Panc1 (cell line): ENCODE data around the gene ZNF407.

ENCODE experiments used
- POLR2AphosphoS5 ChIP-seq: IDR thresholded peaks from 2 replicates; pipeline ENCODE4 v1.6.1; 2012; ENCODE audit warnings: mild to moderate bottlenecking, low read depth, low read length, moderate library complexity
- TF ChIP-seq, protein P1 (sequence below), 2 experiments: IDR thresholded peaks; 2 replicates each; pipeline ENCODE4 v1.6.1; 2011 to 2012; ENCODE audit warnings: low read depth in 2 of 2, control low read depth in 1 of 2, low read length in 1 of 2, mild to moderate bottlenecking in 1 of 2, moderate library complexity in 1 of 2; ENCODE audit not compliant: insufficient read depth in 1 of 2

DNA sequence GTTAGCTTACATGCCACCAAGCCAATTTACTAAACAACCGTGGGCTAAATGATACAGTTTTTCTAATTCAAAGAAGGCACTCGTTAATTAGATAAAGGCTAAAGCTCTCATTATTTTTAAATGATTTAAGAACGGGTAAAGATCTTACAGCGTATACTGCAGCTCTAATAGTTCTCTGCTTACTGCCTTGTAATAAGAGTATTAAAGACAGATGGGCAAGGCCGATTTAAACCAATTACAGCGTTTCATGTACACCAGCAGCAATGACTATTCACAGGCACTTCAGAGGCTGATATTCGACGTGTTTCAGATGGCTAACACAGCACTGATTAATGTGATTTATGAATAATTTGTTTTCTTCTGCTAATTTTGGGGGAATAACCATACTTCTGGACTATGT lies 259.3 kb downstream of the ZNF407 start:
- no peak for TF ChIP-seq POLR2AphosphoS5
- TF ChIP-seq, protein P1, sequence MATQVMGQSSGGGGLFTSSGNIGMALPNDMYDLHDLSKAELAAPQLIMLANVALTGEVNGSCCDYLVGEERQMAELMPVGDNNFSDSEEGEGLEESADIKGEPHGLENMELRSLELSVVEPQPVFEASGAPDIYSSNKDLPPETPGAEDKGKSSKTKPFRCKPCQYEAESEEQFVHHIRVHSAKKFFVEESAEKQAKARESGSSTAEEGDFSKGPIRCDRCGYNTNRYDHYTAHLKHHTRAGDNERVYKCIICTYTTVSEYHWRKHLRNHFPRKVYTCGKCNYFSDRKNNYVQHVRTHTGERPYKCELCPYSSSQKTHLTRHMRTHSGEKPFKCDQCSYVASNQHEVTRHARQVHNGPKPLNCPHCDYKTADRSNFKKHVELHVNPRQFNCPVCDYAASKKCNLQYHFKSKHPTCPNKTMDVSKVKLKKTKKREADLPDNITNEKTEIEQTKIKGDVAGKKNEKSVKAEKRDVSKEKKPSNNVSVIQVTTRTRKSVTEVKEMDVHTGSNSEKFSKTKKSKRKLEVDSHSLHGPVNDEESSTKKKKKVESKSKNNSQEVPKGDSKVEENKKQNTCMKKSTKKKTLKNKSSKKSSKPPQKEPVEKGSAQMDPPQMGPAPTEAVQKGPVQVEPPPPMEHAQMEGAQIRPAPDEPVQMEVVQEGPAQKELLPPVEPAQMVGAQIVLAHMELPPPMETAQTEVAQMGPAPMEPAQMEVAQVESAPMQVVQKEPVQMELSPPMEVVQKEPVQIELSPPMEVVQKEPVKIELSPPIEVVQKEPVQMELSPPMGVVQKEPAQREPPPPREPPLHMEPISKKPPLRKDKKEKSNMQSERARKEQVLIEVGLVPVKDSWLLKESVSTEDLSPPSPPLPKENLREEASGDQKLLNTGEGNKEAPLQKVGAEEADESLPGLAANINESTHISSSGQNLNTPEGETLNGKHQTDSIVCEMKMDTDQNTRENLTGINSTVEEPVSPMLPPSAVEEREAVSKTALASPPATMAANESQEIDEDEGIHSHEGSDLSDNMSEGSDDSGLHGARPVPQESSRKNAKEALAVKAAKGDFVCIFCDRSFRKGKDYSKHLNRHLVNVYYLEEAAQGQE (IDR thresholded peaks at IDR 0.05; ENCODE audit: insufficient read depth in 1 of 2, low read depth in 2 of 2, low read length in 1 of 2) = no peak
